ENCODE data around the gene CTNNB1.

DNA sequence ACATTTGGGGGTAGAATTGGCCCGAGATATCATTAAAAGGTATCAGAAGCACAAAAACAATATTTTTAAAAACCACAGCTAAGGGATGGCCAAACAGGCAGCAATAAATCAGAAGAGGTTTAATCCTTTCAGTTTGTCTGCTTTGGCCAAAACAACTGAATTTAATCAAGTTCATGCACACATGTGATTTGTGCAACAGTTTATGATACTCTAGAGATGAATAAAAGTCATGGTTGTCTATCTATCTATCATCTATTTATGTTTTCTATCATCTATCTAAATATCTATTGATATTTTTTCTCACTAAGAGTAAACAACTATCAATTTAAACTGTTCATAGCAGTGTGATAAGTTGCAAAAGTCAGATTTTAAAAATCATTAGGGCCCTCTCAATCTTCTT, 13.0 kb upstream of the CTNNB1 start:
- TF ChIP-seq, protein P1, sequence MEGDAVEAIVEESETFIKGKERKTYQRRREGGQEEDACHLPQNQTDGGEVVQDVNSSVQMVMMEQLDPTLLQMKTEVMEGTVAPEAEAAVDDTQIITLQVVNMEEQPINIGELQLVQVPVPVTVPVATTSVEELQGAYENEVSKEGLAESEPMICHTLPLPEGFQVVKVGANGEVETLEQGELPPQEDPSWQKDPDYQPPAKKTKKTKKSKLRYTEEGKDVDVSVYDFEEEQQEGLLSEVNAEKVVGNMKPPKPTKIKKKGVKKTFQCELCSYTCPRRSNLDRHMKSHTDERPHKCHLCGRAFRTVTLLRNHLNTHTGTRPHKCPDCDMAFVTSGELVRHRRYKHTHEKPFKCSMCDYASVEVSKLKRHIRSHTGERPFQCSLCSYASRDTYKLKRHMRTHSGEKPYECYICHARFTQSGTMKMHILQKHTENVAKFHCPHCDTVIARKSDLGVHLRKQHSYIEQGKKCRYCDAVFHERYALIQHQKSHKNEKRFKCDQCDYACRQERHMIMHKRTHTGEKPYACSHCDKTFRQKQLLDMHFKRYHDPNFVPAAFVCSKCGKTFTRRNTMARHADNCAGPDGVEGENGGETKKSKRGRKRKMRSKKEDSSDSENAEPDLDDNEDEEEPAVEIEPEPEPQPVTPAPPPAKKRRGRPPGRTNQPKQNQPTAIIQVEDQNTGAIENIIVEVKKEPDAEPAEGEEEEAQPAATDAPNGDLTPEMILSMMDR (IDR thresholded peaks at IDR 0.05) = no peak
- no peak for TF ChIP-seq ZBTB21 (CRISPR knock-in tag; IDR thresholded peaks at IDR 0.05; ENCODE audit: borderline replicate concordance)
- no peak for TF ChIP-seq NFYB (CRISPR knock-in tag; conservative IDR thresholded peaks at IDR 0.05; ENCODE audit: low read depth)

Measured in WTC11 (cell line).